Stimulated activated CD4-positive, alpha-beta T cell treated with anti-CD3 and anti-CD28 coated beads, Interleukin-1b, Interleukin-23, amount 100 ng/mL, for 4 hours (primary cell): ENCODE measurements around the gene CLDN18.
A peak's percentile ranks its signal among the peaks of the same experiment; 100 is the strongest.

Experiments
- DNase-seq, 2 donors: peaks; one replicate each; pipeline ENCODE4 v3.0.0-alpha.2; 2020; ENCODE audit warnings: low read depth in 2 of 2

The CLDN18 gene

DNA sequence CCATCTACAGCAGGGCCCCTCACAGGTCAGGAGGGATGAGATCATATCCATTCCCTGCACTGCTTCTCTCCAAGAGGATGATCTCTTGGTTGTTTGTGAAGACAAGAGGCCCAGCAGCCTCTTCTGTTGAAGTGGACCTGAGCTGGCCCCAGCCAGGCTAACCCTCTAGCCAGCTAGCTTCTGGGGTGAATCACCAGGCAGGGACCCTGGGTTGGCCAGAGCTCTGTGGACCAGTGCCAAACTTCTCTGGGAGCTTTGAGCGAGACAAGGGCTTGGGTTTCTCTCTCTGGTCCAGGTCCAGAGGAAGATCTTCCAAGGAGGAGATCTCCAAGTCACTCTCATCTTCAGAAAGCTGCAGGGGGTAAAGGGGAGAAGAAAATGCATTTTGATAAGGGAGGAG is 52.7 kb downstream of the CLDN18 start:
- DNase-seq: no peak

DNA sequence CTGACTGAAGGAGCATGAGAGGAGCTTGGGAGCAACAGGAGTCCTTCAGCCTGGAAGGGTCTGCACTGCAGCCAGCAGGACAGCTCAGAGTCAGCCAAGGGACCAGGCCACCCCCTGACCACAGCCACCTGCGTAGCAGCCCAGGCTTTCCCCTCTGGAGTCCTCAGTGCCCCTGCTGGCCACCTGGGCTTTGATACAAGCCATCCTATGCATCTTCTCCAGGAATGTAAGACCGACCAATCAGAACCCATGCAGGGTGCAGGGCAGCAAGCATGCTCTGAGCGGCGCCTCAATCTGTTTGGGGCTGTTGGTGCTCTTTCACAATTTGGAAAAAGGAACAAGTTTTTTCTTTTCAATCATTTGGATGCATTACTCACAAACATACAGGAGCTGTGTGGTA is 53.5 kb downstream of the CLDN18 start:
- DNase-seq: no peak

DNA sequence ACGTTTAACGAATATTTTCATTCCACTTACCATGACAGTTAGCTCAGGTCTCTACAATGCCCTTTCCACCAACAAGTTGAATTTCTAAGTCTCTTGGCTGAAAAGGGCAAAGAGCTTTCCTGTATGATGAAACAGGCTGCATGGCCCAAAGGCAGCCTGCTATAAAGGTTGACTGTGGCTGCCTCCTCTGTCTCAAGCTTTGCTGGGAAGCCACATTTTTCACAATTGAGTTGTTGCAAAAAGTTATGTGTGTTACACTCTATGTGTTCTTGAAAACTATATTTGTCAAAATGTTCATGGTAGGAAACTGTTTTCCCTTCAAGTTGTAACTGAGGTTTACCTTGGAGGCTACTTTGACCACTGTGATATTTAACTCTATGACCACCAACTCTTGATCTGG is 56.0 kb downstream of the CLDN18 start:
- DNase-seq: no peak

DNA sequence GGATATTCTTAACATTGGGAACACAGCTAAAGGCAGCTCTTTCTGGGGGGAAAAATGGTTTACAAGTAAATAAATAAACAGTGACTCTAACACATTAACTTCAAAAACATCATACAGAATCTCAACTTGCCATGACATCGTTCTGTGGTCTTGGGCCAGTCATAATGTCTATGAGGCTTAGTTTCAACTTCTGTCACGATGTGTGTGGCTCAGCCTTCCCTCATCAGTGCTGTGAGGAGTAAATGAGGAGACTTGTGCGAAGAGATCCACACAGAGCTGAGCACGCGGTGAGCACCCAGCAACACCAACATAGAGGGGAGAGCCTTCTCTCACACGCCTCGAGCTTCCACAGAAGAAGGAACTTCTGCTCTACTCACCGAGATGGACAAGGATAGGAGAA is 56.4 kb downstream of the CLDN18 start:
- DNase-seq: no peak

DNA sequence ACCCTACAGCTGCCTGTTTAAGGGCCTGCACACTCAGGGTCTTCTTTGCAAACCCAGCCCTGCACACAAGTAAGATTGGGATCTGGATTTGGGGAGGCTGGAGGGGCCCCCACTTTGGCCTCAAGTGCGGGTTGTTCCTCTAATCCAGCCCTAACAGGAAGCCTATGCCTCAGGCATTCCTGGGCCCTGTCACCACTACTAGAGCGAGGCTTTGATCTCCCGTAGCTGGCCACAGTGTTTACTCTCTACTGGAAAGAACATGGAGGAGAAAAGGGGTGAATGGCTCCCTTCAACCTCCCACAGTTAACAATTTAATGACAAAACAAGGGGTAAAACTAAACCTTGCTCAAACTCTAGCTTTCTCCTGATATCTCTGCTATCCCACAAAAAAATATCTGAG is 57.0 kb downstream of the CLDN18 start:
- DNase-seq: no peak

DNA sequence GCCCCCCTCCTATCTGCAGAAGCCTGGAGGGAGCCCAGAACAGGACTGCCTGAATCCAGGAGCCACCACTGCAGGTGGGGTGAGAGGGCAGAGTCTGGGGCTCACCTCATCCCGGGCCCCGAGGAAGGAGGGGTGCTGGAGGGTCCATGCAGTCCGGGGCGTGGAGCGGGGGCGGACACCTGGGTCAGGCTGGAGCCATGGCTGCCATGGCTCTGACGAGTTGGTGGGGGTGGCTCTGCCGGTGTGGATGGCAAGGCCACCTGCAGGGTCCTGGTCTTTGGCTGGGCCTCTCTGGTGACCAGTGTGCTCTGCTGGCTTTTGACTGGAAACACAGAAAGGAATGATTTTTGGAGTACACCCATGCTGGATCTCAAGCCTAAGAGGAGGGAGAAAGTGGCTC is 58.1 kb downstream of the CLDN18 start:
- no peak for DNase-seq

DNA sequence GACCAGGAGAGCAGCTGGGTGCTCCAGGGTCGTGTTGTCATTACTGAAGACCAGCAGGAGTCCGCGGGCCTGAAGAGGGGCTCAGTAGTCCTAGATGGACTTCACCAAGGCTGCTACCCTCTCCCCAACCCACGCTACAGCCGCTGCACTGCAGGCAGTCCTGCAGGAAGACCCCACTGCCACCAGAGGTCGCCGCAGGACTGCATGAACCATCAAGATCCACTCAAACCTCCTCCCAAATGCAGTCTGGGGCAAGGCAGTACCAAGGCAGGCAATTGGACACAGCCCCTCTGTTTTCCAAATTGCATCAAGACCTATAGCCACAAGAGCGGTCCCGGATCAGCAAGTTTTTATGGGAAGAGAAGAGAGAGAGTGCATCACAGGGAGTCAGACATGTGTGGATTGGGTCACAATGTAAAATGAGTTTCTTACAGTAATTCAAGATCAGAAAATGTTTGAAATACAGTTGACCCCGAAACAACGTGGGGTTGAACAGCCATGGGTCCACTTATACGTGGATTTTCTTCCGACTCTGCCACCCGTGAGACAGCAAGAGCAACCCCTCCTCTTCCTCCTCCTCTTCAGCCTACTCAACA is 58.7 kb downstream of the CLDN18 start:
- DNase-seq: peak; percentile 63 to 73

DNA sequence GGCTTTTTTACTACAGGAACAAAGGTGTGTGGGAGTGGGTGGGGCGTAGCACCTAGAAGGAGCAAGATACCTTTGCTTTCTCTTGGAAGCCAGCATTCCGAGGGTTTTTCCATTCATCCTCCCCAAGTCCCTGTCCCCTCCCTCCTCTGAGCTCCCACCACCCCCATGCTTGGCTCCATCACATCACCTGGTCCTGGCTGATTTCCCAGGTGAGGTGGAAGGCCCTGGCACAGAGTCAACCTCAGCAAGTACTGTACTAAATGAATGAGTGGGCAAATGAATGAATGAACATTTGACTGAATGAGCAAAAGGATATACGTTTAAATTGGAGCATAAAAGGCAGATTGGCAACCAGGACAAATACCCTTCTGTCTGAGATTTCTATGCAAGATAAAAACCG is 60.0 kb downstream of the CLDN18 start:
- DNase-seq: no peak

DNA sequence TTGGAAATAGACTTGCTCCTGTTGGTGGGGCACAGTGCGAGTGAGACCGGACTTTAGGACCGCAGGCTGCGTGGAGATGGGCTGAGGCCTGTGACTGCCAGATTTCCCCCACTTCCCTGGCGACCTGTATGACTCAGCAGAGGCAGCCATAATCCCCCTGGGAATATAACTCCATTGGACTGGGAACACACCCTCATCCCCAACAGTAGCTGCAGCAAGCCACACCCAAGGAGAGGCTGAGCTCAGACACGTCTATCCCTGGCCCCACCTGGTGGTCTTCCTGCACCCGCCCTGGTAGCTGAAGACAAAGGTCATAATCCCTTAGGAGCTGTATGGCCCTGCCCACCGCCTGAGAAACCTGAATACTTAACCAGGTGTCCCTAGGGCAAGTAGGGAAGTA is 62.8 kb downstream of the CLDN18 start:
- no peak for DNase-seq

DNA sequence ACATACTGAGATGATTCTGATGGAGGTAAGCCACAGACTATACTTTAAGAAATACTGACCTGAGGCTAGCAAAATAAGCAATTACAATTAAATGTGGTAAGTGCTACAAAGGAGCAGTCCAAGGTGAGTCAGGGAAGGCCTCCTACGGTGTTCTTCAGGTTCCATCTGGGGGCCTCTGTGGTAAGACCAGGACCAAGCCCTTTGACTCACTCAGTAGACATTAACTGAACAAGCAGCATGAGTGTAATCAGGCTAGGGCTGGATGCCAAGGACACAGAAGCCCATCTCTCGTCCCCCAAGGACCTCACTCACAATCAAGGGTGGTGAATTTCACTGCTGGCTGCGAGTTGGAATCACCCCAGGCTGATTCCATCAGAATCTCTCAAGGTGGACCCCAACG is 68.1 kb downstream of the CLDN18 start:
- no peak for DNase-seq

DNA sequence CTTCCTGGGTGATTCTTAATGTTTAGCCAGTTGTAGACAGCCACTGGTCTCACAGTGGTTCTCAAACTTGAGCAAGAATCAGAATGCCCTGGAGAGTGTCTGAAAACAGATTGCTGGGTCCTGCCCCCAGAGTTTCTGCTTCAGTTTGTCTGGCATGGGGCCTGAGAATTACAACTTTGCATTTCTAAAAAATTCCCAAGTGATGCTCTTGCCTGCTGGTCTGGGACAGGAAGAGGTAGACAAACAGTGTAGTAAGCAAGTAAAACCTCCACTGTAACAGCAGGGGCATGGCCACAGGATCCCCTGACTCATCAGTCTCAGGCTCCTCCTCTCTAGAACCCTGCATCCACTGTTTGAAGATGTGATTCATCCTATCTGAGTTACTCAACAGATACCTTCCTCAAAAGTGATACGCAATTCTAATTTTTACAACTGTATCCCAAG is 69.0 kb downstream of the CLDN18 start:
- no peak for DNase-seq

DNA sequence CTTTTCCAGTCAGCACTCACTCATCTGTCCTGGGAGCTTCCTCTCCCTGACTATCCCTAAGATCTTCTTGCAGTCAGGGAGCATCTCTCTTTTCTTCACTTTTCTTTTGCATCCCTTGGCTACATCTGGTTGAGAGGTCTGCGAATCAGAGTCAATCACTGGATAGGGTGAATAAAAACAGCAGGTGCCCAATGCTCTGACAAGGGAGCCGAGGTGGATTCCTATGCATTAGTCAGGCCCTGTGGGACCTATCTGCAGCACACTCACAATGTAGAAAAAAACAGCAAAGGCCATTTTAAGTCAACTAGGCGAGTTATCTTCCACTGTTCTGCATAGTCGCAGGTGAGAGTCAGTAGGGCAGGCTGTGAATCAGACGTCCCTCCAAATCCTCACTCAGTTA is 69.9 kb downstream of the CLDN18 start:
- DNase-seq: no peak

DNA sequence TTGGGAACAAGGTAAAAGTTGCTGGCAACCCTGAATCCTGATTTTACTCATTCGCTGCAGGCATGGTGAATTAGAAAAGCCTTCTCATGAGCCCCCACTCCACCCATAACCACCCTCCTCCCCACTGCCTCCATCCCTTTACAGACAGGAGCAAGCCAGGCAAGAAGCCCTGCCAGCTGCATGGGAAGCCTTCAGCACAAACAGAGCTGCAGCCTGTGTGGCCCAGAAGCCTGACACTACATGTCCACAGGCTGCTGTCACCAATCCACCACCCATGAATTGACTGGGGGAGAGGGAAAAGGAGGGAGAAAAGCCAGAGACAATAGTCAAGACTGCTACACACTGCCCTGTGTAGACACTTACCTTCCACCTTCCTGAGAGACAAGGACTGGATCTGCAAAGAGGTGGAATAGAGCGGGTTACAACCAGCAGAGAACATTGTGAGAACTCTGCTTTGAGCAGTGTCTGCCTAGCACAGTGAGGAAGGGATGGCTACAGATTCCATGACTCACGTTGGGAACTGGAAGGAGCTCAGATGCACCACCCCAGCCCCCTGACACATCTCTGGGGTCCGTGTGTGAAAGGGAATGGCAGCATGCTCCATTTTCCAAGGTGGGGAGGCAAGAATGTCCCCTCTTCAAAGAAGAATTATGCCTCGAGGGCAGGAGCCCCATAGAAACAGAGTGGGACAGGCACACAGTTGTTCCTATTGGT is 71.6 kb downstream of the CLDN18 start:
- no peak for DNase-seq

DNA sequence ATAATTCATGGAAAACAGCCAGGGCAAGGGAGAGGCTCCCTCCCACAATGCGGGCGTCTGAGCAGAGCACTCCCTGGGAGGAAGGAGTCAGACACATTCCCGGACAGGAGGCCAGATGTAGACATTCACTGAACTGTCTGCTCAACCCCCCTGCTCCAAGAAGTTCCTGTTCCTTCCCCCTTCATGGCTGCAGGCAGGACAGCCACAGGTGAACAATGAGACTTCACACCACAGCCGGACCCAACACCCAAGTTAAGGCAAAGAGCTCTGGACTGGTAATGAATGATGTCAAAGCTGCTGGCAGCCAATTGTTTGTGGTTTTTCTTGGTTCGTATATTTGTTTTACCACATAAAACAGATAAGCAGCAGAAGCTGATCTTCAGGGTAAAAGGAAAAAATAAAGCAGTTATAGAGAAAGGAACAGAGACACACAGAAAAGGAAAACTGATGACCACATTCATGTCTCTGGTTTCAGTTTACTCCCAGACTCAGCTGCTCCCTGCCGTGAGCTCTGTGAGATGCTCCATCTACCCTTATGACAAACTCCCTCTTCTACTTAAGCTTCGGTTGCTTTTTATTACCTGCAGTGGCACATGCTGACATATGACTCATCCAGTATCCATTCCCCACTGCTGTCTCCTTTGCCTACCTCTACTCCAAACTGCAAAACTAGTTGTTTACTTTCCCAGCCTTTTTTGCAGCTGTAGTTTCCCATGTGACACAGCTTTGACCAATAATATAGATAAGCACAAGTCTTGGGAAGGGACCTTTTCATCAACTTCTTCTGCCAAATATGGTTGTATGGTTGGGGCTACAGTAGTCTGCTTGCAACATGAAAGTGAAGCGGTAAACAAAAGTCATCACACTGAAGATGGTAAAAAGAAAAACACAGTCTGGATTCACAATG is 72.4 kb downstream of the CLDN18 start:
- no peak for DNase-seq

DNA sequence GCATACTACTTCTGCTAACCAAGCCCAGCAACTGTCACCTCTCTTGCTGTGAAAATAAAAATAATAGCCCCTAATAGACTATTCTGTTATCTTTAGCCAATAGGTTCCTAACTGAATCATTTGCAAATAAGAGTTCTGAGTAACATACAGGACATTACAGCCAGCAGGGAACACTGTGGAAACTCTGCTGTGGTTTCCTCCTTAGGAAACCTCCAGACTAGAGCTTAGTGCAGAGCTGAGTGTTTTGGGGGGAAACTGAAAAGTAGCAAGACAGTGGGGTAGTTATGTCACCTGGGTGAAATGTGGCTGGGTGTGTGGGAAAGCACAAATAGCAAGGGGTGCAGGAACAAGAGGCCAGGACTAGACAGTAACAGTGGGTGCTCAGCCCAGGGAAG is 73.0 kb downstream of the CLDN18 start:
- no peak for DNase-seq
